B cell (primary cell): Measurements from ENCODE around the gene RBP3.

Experiments
- EZH2 ChIP-seq: IDR thresholded peaks from 2 replicates; pipeline ENCODE4 v1.6.1; 2012; ENCODE audit warnings: borderline replicate concordance, low read depth, mild to moderate bottlenecking, moderate library complexity, low read length; ENCODE audit not compliant: insufficient read depth, poor library complexity, severe bottlenecking
- TF ChIP-seq, protein P1 (sequence below): fragments of 200-600 bp; IDR thresholded peaks from one replicate; pipeline ENCODE4 v1.8.0; 2022; ENCODE audit warnings: antibody characterized with exemption, mild to moderate bottlenecking

DNA sequence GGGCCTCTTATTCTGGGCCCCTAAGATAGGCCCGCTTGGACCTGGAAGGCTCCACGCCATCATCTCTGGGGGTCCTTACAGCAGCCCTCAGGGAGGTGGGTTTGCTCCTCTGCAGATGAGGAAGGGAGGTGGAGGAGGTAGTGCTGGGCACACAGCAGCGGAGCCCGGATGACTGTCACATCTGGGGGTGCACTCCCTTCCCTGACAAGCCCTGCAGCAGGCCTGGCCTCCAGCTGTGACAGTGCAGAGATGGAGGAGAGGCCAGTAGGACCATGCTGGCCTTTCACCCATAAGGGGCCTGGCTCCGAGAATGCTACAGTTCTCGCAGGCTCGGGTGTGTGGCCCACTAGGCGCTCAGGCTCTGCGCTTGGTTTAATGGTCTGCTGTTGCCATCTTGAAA, 16.7 kb upstream of the RBP3 start:
- no peak for TF ChIP-seq EZH2
- TF ChIP-seq, protein P1, sequence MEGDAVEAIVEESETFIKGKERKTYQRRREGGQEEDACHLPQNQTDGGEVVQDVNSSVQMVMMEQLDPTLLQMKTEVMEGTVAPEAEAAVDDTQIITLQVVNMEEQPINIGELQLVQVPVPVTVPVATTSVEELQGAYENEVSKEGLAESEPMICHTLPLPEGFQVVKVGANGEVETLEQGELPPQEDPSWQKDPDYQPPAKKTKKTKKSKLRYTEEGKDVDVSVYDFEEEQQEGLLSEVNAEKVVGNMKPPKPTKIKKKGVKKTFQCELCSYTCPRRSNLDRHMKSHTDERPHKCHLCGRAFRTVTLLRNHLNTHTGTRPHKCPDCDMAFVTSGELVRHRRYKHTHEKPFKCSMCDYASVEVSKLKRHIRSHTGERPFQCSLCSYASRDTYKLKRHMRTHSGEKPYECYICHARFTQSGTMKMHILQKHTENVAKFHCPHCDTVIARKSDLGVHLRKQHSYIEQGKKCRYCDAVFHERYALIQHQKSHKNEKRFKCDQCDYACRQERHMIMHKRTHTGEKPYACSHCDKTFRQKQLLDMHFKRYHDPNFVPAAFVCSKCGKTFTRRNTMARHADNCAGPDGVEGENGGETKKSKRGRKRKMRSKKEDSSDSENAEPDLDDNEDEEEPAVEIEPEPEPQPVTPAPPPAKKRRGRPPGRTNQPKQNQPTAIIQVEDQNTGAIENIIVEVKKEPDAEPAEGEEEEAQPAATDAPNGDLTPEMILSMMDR = no peak
